Measurements from ENCODE around the gene MAMDC4.
"Not testable (repeated sequence)": the region's sequence is repeated elsewhere in the genome, so short reads cannot be mapped to it uniquely, and the experiment has no call there.

MAMDC4 gene

DNA sequence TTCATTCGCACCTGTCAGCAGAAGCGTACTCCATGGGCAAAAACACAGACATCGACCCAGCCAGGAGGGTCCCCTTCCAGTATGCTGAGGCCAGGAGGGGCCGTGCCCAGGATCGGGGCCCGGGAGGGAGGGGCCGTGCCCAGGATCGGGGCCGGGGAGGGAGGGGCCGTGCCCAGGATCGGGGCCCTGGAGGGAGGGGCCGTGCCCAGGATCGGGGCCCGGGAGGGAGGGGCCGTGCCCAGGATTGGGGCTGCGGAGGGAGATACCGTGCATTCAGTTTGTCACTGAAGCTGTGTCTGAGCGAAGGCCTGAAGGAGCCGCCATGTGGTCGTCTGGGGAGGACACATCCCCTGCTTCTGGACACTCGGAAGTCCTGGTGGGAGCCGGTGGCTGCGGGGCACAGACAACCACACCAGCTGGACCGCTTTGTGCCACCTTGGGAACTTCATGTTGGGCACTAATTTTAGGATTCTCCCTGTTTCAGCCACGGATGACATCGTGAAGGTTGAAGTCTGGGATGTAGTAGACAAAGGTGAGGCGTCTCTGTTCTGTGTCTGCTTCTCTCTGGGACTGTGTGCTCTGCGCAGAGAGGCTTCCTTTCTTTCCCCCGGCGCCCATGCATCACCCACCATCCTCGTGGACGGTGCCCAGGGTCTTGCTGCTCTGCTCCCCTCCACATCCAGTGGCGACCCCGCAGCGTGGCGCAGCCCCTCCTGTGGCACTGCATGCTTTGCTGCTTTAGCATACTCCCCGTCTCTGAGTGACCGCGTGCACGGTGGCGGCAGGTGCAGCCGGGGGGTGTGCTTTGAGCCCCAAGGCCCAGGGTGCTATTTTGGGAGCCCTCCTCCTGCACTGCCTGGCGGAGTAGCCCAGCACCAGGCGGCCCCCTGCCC, 26.6 kb upstream of the MAMDC4 start:
- DNase-seq: no peak

DNA sequence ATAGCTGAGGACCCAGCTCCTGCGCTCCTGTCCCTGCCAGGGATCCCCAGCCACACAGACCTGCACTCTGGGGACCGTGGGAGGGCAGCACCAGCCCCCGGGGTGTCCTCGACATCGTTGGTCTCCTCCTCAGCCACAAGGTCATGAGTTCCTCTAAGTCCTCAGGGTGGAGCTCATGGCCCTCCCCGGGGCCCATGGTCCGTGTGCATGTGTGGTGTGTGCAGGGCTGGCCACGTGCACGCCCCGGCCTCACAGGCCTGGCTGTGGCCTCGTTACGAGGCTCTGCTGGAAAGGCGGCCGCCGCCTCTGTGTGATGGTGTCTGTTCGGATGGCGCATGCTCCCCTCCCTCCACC, 26.0 kb upstream of the MAMDC4 start:
- DNase-seq: no peak

DNA sequence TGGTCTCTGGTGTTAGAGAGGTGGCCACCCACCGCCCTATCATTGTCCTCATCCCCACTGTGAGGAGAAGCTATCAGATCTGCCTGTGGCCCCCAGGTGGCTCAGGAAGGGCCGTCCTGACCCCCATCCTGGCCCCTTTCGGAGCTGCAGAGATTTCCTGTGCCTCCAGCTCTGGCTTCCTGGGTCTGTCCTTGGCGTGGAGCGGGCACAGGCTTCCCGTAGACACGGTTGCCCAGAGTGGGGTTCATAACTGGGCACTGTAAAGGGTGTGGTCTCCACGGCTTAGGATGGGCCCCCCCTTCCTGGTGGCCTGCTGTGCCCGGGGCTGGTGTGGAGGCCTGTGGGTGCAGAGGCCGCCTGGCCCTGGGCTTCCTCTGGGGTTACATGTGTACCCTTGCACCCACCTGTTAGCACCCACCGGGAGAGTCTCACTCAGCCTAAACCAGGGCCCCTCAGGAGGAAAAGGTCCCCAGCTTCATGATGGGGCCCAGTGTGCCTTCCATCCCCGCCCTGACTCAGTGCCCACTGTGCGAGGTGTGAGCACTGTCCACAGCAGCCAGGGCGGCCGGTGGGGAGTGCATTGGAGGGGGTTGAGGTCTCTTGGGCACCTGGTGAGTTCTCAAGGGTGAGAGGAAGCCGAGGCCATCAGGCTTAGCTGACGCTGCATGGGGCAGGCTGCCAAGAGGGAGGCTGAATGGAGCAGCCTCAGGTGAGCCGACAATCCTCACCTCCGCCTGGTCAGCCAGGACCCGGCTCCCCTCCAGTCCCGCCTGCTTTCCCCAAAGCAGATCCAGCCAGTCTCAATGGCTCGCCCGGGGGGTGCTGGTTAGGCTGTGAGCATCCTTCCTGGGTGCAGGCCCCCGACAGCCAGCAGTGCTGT, 25.2 kb upstream of the MAMDC4 start:
- no peak for DNase-seq

- DNase-seq: no peak
Measured at GRCh38 chr9:136827794-136828473, 24.2 kb upstream of the MAMDC4 start.

DNA sequence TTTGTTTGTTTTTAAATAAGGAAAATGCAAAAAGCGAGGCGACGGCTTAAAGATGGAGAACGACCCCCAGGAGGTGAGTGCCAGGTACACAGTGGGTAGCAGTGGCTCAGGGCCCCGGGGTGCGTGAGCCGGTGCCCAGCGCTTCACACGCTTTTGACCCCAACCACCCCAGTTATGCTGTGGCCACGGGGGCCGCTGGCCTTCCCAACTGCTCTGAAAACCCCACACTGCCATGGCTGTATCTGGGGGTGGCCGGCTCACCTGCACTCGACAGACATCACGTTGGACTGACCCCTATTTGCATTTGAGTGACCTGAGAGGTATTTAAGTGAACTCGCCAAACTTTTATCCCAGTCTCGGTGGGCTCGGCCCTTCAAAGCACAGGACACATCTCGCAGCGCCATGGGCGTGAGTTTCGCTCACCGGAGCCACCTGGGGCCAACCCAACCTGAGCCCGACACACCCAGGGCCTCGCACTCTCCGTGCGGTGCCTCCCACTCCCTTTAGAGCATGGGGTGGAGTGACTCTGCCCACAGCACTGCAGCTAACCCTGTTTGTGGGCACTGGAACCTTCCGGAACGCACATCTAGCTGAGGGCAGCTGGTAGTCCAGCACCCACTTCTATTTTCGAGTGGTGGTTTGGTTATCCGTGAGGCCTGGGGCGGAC, 23.5 kb upstream of the MAMDC4 start:
- no peak for DNase-seq

DNA sequence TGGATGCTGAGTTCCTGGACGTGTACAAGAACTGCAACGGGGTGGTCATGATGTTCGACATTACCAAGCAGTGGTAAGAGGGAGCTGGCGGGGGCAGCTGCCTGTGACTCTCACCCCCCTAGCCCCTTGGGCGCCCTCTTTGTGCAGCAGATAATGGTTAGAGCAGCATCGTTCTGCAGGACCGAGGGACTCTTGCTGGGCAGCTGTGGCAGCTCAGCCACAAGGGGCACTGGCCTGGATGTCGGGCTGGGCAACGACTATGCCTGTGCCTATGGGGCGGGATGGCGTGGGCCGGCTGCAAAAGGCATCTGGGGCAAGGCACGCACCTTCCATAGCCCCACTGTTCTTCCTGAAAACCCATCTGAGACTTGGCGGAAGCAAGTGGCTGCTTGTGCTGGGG, 22.7 kb upstream of the MAMDC4 start:
- DNase-seq: no peak

DNA sequence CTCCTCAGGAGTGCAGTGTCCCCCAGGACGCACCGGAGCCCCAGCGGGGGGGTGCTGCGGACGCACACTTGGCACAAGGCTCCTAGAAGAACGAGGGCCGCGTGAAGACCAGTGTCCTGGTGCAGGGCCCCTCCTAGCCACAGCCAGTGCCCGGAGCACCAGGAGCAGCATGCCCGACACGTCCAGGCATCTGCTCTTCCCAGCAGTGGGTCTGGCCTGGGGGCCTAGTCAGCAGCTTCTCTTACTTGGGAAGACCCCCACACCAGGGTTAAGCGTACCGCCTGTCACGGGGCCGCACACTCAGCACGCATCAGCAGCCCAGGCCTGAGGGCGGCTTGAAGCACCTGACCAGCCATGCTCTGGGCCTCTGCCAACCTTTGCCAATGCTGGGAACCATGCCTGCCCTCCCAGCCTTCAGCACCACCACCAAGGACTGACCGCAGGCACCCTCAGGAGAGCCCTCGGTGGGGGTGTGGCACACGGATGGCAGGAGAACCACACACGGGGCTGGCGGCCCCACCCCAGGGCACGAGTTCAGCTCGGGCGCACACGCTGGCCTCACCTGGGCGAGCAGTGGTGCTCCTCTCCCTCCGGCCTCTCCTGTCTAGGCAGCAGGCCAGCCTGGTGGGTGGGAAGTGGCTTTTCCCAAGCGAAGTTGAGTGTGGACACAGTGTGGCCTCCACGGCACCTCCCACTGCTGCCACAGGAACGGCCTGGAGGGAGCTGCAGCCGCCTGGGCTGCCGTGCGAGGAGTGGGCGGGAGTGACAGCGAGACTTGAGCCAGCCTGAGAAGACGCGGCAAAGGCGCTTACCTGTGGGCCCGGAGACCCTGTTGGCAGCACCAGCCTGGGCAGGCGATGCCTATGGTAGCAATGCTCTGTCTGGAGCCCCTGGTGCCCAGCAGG, 21.9 kb upstream of the MAMDC4 start:
- no peak for DNase-seq

- no peak for DNase-seq
Measured at GRCh38 chr9:136831002-136831719, 21.0 kb upstream of the MAMDC4 start.

DNA sequence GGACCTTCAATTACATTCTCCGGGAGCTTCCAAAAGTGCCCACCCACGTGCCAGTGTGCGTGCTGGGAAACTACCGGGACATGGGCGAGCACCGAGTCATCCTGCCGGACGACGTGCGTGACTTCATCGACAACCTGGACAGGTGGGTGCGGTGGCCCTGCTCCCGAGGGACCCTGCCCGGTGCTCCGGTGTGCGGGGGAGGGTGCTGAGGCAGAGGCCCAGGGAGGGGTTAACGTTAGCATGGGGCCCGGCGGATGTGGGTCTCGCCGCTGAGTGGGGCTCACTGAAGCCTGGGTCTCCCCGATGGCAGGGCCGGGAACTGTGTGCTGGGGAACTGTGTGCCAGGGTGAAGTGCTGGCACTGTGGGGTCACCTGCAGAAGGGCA, 20.4 kb upstream of the MAMDC4 start:
- no peak for DNase-seq

GRCh38 chr9:136832581-136832980, 19.6 kb upstream of the MAMDC4 start:
- DNase-seq: no peak

- DNase-seq: not testable (repeated sequence)
Measured at GRCh38 chr9:136833381-136834048, 18.6 kb upstream of the MAMDC4 start.

- no peak for DNase-seq
Measured at GRCh38 chr9:136835162-136835931, 16.8 kb upstream of the MAMDC4 start.

- no peak for DNase-seq
Measured at GRCh38 chr9:136835932-136836904, 15.9 kb upstream of the MAMDC4 start.

- no peak for DNase-seq
Measured at GRCh38 chr9:136837146-136837855, 14.8 kb upstream of the MAMDC4 start.

GRCh38 chr9:136837856-136838277, 14.3 kb upstream of the MAMDC4 start:
- DNase-seq: not testable (repeated sequence)

DNA sequence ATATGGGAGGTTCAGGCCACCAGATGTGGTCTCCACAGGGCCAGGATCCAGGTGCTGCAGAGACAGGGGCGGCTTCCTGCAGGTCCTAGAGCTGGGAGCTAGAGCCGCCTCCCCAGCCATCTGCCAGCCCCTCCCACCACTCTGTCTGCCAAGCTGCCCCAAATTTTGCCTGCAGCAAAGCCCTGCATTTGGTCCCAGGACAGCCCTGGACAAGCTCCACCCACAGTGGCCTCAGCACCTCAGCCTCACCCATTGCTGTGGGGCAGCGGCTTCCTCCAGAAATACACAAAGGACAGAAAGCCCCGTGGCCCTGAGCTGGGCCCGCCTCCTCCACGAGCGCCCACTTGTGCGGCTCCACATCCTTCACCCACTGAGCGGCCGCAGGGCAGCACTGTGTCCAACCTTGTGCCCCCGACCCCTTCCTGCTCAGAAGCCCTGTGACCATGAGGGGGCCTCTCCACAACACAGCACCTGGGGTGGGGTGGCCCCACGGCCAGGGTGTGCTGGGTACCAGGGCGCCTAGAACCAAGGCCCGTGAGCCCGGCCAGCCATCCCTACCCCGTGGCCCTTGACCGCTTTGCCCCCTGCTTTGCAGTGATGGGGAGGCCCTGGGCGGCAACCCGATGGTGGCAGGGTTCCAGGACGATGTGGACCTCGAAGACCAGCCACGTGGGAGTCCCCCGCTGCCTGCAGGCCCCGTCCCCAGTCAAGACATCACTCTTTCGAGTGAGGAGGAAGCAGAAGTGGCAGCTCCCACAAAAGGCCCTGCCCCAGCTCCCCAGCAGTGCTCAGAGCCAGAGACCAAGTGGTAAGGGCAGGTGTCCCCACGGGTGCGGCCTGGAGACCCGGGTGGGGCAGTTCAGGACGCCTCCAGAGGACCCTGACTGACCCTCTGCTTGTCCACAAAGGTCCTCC, 13.6 kb upstream of the MAMDC4 start:
- no peak for DNase-seq
